ENCODE measurements around the gene PTPRM.

DNA sequence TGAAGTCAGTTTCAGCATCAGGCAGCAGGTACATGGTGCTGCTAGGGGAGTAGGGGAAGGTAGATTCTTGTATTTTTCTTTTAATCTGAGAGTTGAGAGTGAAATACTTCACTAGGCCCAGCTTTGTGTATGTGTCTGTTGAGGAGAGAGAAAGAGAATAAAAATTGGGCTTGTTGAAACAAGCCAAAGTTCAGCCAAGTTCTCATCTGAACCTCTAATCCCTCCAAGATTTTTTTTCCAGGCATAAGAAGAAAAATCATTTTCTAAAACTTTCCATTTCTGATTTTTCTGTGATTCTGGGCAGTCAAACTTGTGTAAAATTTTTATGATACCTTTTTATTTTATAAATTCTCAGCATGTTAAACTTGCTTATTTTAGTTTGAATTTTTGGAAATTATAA lies 55.6 kb downstream of the PTPRM start:
- TF ChIP-seq CTCF (IDR thresholded peaks at IDR 0.05) (no peak), POLR2A (IDR thresholded peaks at IDR 0.05) (no peak)

Measured in lower leg skin (tissue), 3 donors.